GM10266 (cell line): ENCODE measurements around the gene EPGN.

Experiments used
- DNase-seq: peaks from one replicate; pipeline ENCODE4 v3.0.0; 2012; ENCODE audit errors: extremely low spot score
- TF ChIP-seq, protein P1 (sequence below): IDR thresholded peaks from 2 replicates; pipeline ENCODE4 v1.5.1; 2012; ENCODE audit warnings: mild to moderate bottlenecking, low read depth; ENCODE audit not compliant: control insufficient read depth, insufficient read depth; ENCODE audit errors: missing control alignments

Gene EPGN

DNA sequence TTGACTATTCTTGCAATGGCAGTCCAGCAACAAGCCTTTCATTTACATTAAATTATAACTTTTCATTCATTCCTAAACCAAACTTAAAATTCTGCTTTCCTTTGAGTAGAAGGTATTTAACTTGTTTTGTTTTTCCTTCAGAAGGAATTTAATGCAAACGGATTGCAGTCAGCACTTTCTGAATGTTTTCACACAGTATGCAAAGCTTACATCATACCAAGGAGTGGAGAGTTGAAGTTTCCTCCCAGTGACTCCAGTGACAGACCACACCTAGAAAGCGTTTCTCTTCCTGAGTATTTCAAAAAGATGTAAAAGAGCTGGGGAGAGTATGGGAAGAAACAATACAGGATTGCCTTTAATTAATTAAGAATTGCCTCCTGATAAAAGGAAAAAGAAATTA is 8.1 kb downstream of the EPGN start:
- TF ChIP-seq, protein P1, sequence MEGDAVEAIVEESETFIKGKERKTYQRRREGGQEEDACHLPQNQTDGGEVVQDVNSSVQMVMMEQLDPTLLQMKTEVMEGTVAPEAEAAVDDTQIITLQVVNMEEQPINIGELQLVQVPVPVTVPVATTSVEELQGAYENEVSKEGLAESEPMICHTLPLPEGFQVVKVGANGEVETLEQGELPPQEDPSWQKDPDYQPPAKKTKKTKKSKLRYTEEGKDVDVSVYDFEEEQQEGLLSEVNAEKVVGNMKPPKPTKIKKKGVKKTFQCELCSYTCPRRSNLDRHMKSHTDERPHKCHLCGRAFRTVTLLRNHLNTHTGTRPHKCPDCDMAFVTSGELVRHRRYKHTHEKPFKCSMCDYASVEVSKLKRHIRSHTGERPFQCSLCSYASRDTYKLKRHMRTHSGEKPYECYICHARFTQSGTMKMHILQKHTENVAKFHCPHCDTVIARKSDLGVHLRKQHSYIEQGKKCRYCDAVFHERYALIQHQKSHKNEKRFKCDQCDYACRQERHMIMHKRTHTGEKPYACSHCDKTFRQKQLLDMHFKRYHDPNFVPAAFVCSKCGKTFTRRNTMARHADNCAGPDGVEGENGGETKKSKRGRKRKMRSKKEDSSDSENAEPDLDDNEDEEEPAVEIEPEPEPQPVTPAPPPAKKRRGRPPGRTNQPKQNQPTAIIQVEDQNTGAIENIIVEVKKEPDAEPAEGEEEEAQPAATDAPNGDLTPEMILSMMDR = no peak
- DNase-seq = no peak

DNA sequence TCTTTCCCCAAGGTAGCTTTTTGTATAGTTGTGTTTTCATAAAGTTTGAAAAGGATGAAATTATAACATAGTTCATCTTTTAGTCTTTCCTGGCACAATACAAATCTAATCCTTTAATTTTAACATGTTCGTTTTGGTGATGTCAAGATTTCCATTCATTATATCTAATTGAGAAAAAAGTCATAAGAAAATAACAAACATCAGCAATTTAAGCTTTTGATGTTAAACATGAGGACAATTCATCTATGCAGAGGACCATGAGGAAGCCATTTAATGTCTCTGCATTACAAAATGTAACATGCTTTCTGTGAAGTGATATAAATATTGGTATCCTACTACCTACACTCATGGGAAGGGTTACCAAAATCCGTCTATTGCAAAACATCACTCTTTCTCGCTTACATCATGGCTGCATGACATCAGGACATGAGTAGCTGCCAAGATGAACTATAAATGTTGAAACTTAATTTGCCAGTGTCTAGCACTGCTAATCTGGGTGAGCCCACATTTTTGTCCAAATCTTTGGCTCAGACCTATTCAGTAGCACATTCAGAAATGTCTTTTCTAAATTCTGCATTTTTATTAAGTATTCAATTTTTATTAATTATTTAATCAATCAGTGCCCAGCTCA is 9.5 kb downstream of the EPGN start:
- TF ChIP-seq, protein P1 = no peak
- no peak for DNase-seq

DNA sequence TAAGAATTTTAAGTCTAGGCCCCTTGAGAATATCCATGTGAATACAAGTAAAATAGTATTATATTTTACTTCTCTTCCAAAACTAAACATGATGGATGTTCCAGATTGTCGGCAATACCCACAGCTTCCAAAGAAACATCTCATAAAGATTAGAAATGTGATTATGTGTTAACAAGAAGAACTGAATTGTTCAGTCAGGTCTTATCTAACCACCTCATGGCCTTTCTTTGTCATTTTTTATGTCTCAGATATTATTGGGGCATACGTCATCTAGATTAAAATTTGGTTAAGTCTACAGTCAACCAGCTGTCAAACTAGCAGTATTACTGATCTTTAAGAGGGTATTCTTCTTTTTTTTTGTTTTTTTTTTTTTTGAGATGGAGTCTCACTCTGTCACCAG is 10.0 kb downstream of the EPGN start:
- TF ChIP-seq, protein P1 = no peak

DNA sequence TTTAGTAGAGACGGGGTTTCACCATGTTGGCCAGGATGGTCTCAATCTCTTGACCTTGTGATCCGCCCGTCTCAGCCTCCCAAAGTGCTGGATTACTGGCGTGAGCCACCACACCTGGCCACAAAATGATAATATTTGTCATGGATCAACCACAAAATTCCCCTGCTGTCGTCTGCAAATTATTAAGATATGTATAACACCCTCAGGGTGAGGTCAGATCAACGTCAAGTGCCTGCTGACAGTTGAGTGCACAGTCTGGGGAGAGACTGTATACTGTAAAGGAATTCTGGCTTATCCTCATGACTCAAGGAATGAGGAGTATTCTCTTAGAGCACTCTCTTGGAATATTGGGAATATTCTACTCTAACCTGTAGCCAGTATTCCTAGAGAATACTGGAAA is 11.2 kb downstream of the EPGN start:
- TF ChIP-seq, protein P1 = no peak
- no peak for DNase-seq

More for the DNA sequence above, 10.0 kb downstream of the EPGN start:
- DNase-seq = no peak

DNA sequence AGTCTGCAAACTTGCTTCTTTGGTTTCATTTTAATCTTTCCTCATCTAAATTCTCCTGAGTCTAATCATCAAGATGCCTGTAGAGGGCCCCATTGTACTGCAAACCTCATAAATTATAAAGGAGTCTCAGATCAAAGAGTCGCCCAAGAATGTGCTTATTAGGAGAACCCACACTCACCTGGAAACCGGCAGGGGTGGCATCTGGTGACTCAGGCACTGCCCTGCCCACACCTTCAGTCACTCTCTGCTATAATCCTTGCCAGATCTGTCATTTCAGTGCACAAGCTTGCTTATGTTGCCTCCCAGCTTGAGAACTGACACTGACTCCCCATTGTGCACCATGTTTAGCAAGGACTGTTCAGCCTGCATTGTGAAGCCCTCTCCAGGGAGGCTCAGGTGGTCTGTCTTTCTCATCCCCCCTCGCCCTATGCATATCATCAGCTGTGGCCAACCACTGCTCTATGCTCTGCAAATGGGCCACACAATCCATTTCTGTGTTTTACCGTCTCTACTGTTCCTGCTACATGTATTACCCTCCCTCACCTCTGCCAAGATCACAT is 12.4 kb downstream of the EPGN start:
- peak; percentile 42 for DNase-seq
- TF ChIP-seq, protein P1 = peak; percentile 52

DNA sequence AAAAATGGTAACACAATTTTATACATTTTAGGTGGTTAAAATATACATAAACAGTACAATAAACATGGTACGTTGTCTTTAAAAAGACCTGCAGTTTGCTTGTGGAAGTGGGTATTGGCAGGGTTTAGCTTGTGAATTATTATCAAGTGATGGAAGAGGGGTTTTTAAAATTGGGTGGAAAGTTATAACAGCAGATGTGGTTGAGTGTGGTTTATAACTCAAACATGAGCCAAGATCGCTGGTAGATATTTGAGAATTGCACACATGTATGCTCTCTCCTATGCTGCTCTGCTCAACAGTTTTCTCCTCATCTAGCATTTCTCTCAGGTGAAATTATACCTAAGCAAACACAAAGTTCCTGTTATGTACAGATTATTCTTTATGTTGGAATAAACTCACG is 14.0 kb downstream of the EPGN start:
- TF ChIP-seq, protein P1 = no peak
- no peak for DNase-seq

DNA sequence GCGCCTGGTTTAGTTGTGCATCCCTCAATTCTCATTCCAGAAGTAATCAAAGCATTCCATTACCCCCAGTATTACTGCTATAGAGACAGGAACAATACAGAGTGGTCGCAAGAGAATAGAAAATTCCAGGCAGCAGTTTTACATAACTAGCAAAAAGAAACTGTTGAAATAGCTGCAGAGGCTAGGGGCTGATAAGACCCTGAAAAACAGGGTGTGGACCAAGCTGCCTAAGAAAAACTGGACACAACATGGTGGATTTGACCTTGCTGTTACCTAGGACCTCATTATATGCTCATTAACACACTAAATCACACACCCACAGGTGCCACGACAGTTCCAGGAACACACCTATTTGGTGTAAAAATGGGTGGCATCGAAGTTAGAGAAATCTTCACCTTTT is 15.4 kb downstream of the EPGN start:
- DNase-seq = no peak
- TF ChIP-seq, protein P1 = no peak
